Loucy (cell line): Measurements from ENCODE around the gene KATNAL1.

Experiments
- H2AFZ ChIP-seq: fragments of 200-600 bp; sonication (generic); 2 replicates; pipeline ENCODE4 v1.6.0; 2016; ENCODE audit warnings: antibody characterized with exemption, mild to moderate bottlenecking, low read length, moderate library complexity
- H3F3A ChIP-seq: fragments of 200-600 bp; 2 replicates; pipeline ENCODE4 v1.6.0; 2016; ENCODE audit warnings: antibody characterized with exemption, low read depth, mild to moderate bottlenecking
- H3K27me3 ChIP-seq: fragments of 200-600 bp; sonication (generic); 2 replicates; pipeline ENCODE4 v1.6.1; 2014; ENCODE audit warnings: low read length, mild to moderate bottlenecking; ENCODE audit not compliant: insufficient read depth, poor library complexity, severe bottlenecking
- H3K36me3 ChIP-seq: fragments of 200-600 bp; sonication (generic); 2 replicates; pipeline ENCODE4 v1.6.1; 2016; ENCODE audit warnings: low read length; ENCODE audit not compliant: insufficient read depth
- H3K4me1 ChIP-seq: fragments of 200-600 bp; sonication (generic); 2 replicates; pipeline ENCODE4 v1.5.1; 2014; ENCODE audit warnings: low read length, mild to moderate bottlenecking; ENCODE audit not compliant: insufficient read depth, poor library complexity, severe bottlenecking
- H3K4me2 ChIP-seq: fragments of 200-600 bp; sonication (generic); 2 replicates; pipeline ENCODE4 v1.6.0; 2014; ENCODE audit warnings: antibody characterized with exemption, low read length, low read depth, mild to moderate bottlenecking; ENCODE audit not compliant: poor library complexity, severe bottlenecking
- H3K4me3 ChIP-seq: fragments of 200-600 bp; sonication (generic); 2 replicates; pipeline ENCODE4 v1.5.1; 2014; ENCODE audit warnings: low read length, mild to moderate bottlenecking, mixed read lengths; ENCODE audit not compliant: poor library complexity, severe bottlenecking
- H3K79me2 ChIP-seq: fragments of 200-600 bp; sonication (generic); 2 replicates; pipeline ENCODE4 v1.6.1; 2014; ENCODE audit warnings: low read length; ENCODE audit not compliant: insufficient read depth
- H3K9ac ChIP-seq: fragments of 200-600 bp; sonication (generic); 2 replicates; pipeline ENCODE4 v1.6.0; 2014; ENCODE audit warnings: mild to moderate bottlenecking, low read depth, low read length, moderate library complexity; ENCODE audit not compliant: poor library complexity, severe bottlenecking
- H3K9me2 ChIP-seq: fragments of 200-600 bp; sonication (generic); replicated peaks from 2 replicates; pipeline ENCODE4 v1.6.1; 2016; ENCODE audit warnings: low read depth, low read length, mixed read lengths
- H3K9me3 ChIP-seq: fragments of 200-600 bp; sonication (generic); 2 replicates; pipeline ENCODE4 v1.6.1; 2014; ENCODE audit warnings: mild to moderate bottlenecking, antibody characterized with exemption, low read length, low read depth; ENCODE audit not compliant: insufficient read depth
- H4K20me1 ChIP-seq: fragments of 200-600 bp; sonication (generic); 2 replicates; pipeline ENCODE4 v1.6.0; 2014; ENCODE audit warnings: antibody characterized with exemption, low read length, mild to moderate bottlenecking; ENCODE audit not compliant: insufficient read depth, poor library complexity, severe bottlenecking
- EZH2phosphoT487 ChIP-seq: fragments of 200-600 bp; IDR thresholded peaks from 2 replicates; pipeline ENCODE4 v1.6.1; 2018; ENCODE audit warnings: antibody characterized with exemption, mild to moderate bottlenecking, moderate library complexity, borderline replicate concordance
- TF ChIP-seq, protein P1 (sequence below): fragments of 200-600 bp; sonication (generic); conservative IDR thresholded peaks from 2 replicates; pipeline ENCODE4 v1.5.1; 2014; ENCODE audit warnings: mild to moderate bottlenecking, antibody characterized with exemption, low read length

KATNAL1 gene

DNA sequence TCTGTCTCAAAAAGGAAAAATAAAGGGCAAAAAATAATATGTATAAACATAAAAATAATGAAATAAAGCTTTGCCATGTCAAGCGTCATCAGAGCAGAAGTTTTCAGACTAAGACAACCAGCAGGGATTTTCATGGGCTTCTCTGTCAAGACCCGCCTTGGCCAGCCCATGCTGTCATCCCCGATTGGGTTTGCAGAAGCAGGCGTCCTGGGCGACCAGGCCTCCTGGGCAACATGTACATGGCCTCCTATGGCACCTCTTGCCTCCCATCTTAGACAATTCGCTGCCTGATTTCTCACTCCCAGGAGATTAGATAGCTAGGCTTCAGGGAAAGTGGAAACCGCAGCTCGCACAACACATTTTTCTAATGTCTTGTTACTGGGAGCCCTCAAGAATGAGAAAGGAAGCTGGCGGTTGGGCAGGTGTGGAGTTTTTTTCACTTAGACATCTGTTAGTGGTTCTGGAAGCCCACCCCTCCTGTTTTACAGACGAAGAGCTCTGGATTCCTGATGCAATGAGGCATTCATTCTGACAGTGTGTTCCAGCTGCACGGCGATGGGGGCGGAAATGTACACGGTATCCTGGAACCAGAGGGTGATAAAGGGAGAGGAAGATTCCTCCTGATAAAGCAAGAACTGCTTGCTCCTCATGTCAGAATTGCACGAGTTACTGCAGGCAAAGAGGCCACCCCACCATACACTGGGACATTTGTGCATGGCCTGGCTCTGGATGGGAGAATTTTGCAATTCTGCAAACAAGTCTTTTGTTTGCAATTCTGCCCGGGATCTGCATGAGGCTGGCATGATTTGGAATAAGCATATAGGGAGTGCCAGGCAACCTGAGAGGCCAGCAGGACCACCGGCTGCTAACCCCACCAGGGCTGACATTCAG, 47.4 kb upstream of the KATNAL1 start:
- Histone ChIP-seq H3K79me2 (peaks cover 22% of the 10 kb centered on the region), H2AFZ (no peak overlapping the region), H3K4me2 (peak overlapping the region; percentile 65), H3K9me3 (no peaks in the 10 kb centered on the region; the same call in 1 of the 2 replicates), H3K36me3 (peaks cover 46% of the 10 kb centered on the region), H3F3A (no peaks in the 10 kb centered on the region; the same call in 1 of the 2 replicates), H3K27me3 (no peaks in the 10 kb centered on the region), H3K4me1 (peaks cover 41% of the 10 kb centered on the region), H3K9ac (peak overlapping the region; percentile 65), H3K9me2 (no peaks in the 10 kb centered on the region), H3K4me3 (peak overlapping the region; percentile 55), H4K20me1 (peaks cover 6% of the 10 kb centered on the region)
- TF ChIP-seq EZH2phosphoT487, result no peak
- TF ChIP-seq, protein P1, sequence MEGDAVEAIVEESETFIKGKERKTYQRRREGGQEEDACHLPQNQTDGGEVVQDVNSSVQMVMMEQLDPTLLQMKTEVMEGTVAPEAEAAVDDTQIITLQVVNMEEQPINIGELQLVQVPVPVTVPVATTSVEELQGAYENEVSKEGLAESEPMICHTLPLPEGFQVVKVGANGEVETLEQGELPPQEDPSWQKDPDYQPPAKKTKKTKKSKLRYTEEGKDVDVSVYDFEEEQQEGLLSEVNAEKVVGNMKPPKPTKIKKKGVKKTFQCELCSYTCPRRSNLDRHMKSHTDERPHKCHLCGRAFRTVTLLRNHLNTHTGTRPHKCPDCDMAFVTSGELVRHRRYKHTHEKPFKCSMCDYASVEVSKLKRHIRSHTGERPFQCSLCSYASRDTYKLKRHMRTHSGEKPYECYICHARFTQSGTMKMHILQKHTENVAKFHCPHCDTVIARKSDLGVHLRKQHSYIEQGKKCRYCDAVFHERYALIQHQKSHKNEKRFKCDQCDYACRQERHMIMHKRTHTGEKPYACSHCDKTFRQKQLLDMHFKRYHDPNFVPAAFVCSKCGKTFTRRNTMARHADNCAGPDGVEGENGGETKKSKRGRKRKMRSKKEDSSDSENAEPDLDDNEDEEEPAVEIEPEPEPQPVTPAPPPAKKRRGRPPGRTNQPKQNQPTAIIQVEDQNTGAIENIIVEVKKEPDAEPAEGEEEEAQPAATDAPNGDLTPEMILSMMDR, result no peak

DNA sequence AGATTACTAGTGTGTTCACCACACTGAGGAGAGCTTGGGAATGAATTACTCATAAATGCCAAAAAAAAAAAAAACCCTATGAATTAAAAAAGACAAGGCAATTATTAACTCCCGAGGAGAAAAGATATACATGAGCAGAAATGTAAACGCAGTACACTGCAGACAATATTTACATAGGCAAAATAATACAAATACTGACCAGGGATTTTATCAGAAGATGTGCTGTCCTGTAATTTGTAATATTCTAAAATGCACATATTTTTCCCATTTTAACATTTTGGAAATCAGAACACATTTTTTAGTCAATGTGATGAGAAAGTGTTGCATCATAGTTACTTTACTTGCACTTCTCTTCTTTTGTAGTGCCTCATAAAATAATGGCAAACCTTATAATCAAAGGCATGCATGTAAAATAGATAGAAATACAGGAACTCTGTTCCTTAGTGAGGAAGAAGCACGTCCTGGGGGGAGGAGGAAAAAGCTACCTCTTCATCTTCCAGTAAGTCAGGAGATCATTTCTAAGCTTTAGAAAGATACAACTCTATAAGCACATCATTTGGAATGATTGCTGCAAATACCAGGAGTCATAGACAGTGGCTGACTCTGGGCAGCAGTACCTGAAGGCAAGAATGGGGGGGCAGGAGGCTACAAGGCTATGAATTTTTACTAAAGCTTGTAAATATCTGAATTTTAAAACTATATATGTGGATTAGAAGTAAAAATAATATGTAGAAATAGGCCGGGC, 46.3 kb upstream of the KATNAL1 start:
- TF ChIP-seq, protein P1, result no peak
- TF ChIP-seq EZH2phosphoT487, result no peak
- no peaks in the 10 kb centered on the region; the same call in 1 of the 2 replicates for H3K9me3 ChIP-seq
- H3K9ac ChIP-seq, result no peak overlapping the region
- no peak overlapping the region for H2AFZ ChIP-seq
- H3K36me3 ChIP-seq, result peaks cover 47% of the 10 kb centered on the region
- H3K9me2 ChIP-seq, result no peaks in the 10 kb centered on the region
- peaks cover 17% of the 10 kb centered on the region for H3K79me2 ChIP-seq
- H3K4me3 ChIP-seq, result no peak overlapping the region
- no peak overlapping the region for H3K4me2 ChIP-seq
- H3K27me3 ChIP-seq, result no peaks in the 10 kb centered on the region
- peaks cover 9% of the 10 kb centered on the region for H4K20me1 ChIP-seq
- no peaks in the 10 kb centered on the region; the same call in 1 of the 2 replicates for H3F3A ChIP-seq
- peaks cover 41% of the 10 kb centered on the region for H3K4me1 ChIP-seq

- TF ChIP-seq, protein P1, result no peak
- TF ChIP-seq EZH2phosphoT487, result no peak
Measured at GRCh38 chr13:30353060-30353459, 45.7 kb upstream of the KATNAL1 start.

More at GRCh38 chr13:30353060-30353459, 45.7 kb upstream of the KATNAL1 start:
- peaks cover 41% of the 10 kb centered on the region for H3K4me1 ChIP-seq
- no peak overlapping the region for H3K9ac ChIP-seq
- no peak overlapping the region for H3K4me2 ChIP-seq
- H3K9me2 ChIP-seq, result no peaks in the 10 kb centered on the region
- H3K9me3 ChIP-seq, result no peaks in the 10 kb centered on the region; the same call in 1 of the 2 replicates
- no peaks in the 10 kb centered on the region for H3K27me3 ChIP-seq
- no peaks in the 10 kb centered on the region; the same call in 1 of the 2 replicates for H3F3A ChIP-seq
- H3K79me2 ChIP-seq, result peaks cover 17% of the 10 kb centered on the region
- H4K20me1 ChIP-seq, result peaks cover 13% of the 10 kb centered on the region
- no peak overlapping the region for H2AFZ ChIP-seq
- H3K36me3 ChIP-seq, result peaks cover 51% of the 10 kb centered on the region
- H3K4me3 ChIP-seq, result no peak overlapping the region
